ENCODE data around the gene GDF7.

DNA sequence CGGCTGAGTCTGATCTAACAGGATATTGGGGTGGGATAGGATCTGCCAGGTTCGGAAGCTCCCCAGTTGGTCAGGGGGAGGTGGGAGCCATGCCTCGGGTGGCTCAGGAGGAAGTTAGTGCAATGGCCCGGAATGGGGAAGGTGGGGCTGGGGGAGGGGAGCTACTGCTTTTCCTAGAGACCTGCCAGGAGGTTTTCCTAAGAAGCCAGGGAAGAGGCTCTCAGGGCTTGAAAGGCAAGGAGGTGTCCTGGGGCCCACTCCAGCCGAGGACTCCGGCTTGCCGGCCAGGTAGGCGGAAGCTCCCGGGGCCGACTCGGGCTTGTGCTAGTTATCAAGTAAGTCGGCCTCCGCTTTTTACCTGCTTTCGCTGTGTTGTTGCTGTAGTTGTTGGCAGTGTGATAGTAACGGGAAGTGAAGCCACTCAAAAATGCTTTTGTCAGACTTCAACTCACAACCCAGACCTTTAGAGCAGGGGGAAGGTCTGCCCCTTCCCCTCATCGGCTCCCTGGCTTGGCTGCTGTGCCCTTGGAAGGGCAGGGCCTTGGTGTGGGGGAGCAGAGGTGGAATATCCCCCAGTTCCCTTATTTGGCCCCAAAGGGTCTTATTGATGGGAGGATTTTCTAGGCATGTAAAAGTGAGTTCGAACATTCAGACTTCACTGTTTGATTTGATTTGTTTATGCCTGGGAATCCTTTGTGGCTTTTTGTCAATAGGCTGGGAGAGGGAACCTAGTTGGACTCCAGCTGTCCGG is 5.4 kb downstream of the GDF7 start:
- no peak for TF ChIP-seq EP300 (IDR thresholded peaks at IDR 0.05)
- TF ChIP-seq, protein P1, sequence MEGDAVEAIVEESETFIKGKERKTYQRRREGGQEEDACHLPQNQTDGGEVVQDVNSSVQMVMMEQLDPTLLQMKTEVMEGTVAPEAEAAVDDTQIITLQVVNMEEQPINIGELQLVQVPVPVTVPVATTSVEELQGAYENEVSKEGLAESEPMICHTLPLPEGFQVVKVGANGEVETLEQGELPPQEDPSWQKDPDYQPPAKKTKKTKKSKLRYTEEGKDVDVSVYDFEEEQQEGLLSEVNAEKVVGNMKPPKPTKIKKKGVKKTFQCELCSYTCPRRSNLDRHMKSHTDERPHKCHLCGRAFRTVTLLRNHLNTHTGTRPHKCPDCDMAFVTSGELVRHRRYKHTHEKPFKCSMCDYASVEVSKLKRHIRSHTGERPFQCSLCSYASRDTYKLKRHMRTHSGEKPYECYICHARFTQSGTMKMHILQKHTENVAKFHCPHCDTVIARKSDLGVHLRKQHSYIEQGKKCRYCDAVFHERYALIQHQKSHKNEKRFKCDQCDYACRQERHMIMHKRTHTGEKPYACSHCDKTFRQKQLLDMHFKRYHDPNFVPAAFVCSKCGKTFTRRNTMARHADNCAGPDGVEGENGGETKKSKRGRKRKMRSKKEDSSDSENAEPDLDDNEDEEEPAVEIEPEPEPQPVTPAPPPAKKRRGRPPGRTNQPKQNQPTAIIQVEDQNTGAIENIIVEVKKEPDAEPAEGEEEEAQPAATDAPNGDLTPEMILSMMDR (IDR thresholded peaks at IDR 0.05), result no peak

Measured in upper lobe of left lung (tissue), 4 donors.